Left hindlimb (tissue), 1 donor: ENCODE data around the gene CEP112.

Source experiments
- DNase-seq: peaks from one replicate; pipeline ENCODE4 v3.0.0-alpha.2; 2018

CEP112 gene

GRCh38 chr17:65668211-65668610 is 523.7 kb downstream of the CEP112 start:
- DNase-seq: no peak

- no peak for DNase-seq
These were observed 524.3 kb downstream of the CEP112 start for GRCh38 chr17:65667656-65668055.

GRCh38 chr17:65666876-65667321 is 525.0 kb downstream of the CEP112 start:
- DNase-seq: peak; percentile 56

- no peak for DNase-seq
These were observed 526.0 kb downstream of the CEP112 start for GRCh38 chr17:65665966-65666365.

- no peak for DNase-seq
These were observed 527.2 kb downstream of the CEP112 start for GRCh38 chr17:65664696-65665095.

- DNase-seq: no peak
These were observed 527.7 kb downstream of the CEP112 start for GRCh38 chr17:65664266-65664665.

GRCh38 chr17:65662196-65662595 is 529.7 kb downstream of the CEP112 start:
- DNase-seq: no peak

- no peak for DNase-seq
These were observed 531.0 kb downstream of the CEP112 start for GRCh38 chr17:65660947-65661346.

- DNase-seq: no peak
These were observed 531.9 kb downstream of the CEP112 start for GRCh38 chr17:65660078-65660477.

- DNase-seq: no peak
These were observed 532.4 kb downstream of the CEP112 start for GRCh38 chr17:65659512-65659911.

- DNase-seq: no peak
These were observed 534.6 kb downstream of the CEP112 start for GRCh38 chr17:65657251-65657828.

- DNase-seq: no peak
These were observed 535.3 kb downstream of the CEP112 start for GRCh38 chr17:65656390-65657250.

- no peak for DNase-seq
These were observed 536.2 kb downstream of the CEP112 start for GRCh38 chr17:65655706-65656105.

- no peak for DNase-seq
These were observed 547.4 kb downstream of the CEP112 start for GRCh38 chr17:65644545-65644944.

GRCh38 chr17:65638221-65638975 is 553.5 kb downstream of the CEP112 start:
- DNase-seq: no peak

- no peak for DNase-seq
These were observed 554.1 kb downstream of the CEP112 start for GRCh38 chr17:65637786-65638185.

GRCh38 chr17:65634533-65634932 is 557.4 kb downstream of the CEP112 start:
- no peak for DNase-seq

GRCh38 chr17:65633988-65634387 is 557.9 kb downstream of the CEP112 start:
- DNase-seq: no peak

- no peak for DNase-seq
These were observed 558.6 kb downstream of the CEP112 start for GRCh38 chr17:65633146-65633881.

GRCh38 chr17:65630502-65630901 is 561.4 kb downstream of the CEP112 start:
- no peak for DNase-seq

- DNase-seq: no peak
These were observed 562.7 kb downstream of the CEP112 start for GRCh38 chr17:65629234-65629690.

- no peak for DNase-seq
These were observed 563.3 kb downstream of the CEP112 start for GRCh38 chr17:65628644-65629036.
